GM12892 (cell line): ENCODE data around the gene MAPKAPK5.

Experiments used
- POLR2A ChIP-seq: IDR thresholded peaks from 2 replicates; pipeline ENCODE4 v1.6.1; 2011; ENCODE audit warnings: low read depth, low read length, control low read depth
- POLR2AphosphoS5 ChIP-seq: IDR thresholded peaks from 2 replicates; pipeline ENCODE4 v1.6.1; 2011; ENCODE audit warnings: low read depth, low read length, control low read depth
- TAF1 ChIP-seq: IDR thresholded peaks from 2 replicates; pipeline ENCODE4 v1.6.1; 2011; ENCODE audit warnings: low read depth, mild to moderate bottlenecking, control low read depth, low read length, borderline replicate concordance

DNA sequence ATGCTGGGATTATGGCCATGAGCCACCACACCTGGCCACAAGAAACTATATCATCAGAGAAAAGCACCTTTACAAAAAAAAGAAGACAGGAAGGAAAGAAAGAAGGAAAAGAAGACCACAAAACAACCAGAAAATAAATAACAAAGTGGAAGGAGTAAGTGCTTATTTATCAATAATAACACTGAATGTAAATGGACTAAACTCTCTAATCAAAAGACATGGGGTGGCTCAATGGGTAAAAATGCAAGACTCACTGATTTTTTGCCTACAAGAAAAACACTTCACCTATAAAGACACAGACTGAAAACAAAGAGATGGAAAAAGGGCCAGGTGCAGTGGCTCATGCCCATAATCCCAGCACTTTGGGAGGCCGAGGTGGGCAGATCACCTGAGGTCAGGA, 65.7 kb downstream of the MAPKAPK5 start:
- TF ChIP-seq POLR2A (no peak), POLR2AphosphoS5 (no peak), TAF1 (no peak)
